ENCODE data around the gene GRK1.

Gene GRK1

GRCh38 chr13:113633485-113633873, 33.5 kb upstream of the GRK1 start:
- no peak for DNase-seq

GRCh38 chr13:113634279-113635047, 32.6 kb upstream of the GRK1 start:
- no peak for DNase-seq

- no peak for DNase-seq
Measured at GRCh38 chr13:113635048-113635420, 32.0 kb upstream of the GRK1 start.

GRCh38 chr13:113635709-113636108, 31.3 kb upstream of the GRK1 start:
- DNase-seq, result no peak

GRCh38 chr13:113636266-113636963, 30.6 kb upstream of the GRK1 start:
- DNase-seq, result no peak

GRCh38 chr13:113637262-113638160, 29.5 kb upstream of the GRK1 start:
- no peak for DNase-seq

- no peak for DNase-seq
Measured at GRCh38 chr13:113638173-113638746, 28.8 kb upstream of the GRK1 start.

- DNase-seq, result no peak
Measured at GRCh38 chr13:113638806-113639205, 28.2 kb upstream of the GRK1 start.

- DNase-seq, result no peak
Measured at GRCh38 chr13:113639616-113640262, 27.3 kb upstream of the GRK1 start.

- no peak for DNase-seq
Measured at GRCh38 chr13:113641426-113641825, 25.6 kb upstream of the GRK1 start.

GRCh38 chr13:113642563-113642962, 24.5 kb upstream of the GRK1 start:
- DNase-seq, result no peak

GRCh38 chr13:113643593-113643992, 23.4 kb upstream of the GRK1 start:
- no peak for DNase-seq

- no peak for DNase-seq
Measured at GRCh38 chr13:113644800-113645199, 22.2 kb upstream of the GRK1 start.

GRCh38 chr13:113645329-113645728, 21.7 kb upstream of the GRK1 start:
- DNase-seq, result no peak

GRCh38 chr13:113646376-113646775, 20.6 kb upstream of the GRK1 start:
- no peak for DNase-seq

GRCh38 chr13:113646921-113647340, 20.1 kb upstream of the GRK1 start:
- DNase-seq, result no peak

GRCh38 chr13:113647351-113648215, 19.4 kb upstream of the GRK1 start:
- no peak for DNase-seq

GRCh38 chr13:113648216-113648610, 18.8 kb upstream of the GRK1 start:
- no peak for DNase-seq

- no peak for DNase-seq
Measured at GRCh38 chr13:113649212-113649611, 17.8 kb upstream of the GRK1 start.

- no peak for DNase-seq
Measured at GRCh38 chr13:113650275-113650674, 16.7 kb upstream of the GRK1 start.

- no peak for DNase-seq
Measured at GRCh38 chr13:113650731-113651148, 16.3 kb upstream of the GRK1 start.

All from HCEC 1CT (cell line).